GM18526 (cell line): ENCODE data around the gene TRPM3.

Experiments used
- POLR2A ChIP-seq: IDR thresholded peaks from 3 replicates; pipeline ENCODE4 v1.6.1; 2011; ENCODE audit not compliant: insufficient read length; ENCODE audit errors: extremely low read depth

The TRPM3 gene

DNA sequence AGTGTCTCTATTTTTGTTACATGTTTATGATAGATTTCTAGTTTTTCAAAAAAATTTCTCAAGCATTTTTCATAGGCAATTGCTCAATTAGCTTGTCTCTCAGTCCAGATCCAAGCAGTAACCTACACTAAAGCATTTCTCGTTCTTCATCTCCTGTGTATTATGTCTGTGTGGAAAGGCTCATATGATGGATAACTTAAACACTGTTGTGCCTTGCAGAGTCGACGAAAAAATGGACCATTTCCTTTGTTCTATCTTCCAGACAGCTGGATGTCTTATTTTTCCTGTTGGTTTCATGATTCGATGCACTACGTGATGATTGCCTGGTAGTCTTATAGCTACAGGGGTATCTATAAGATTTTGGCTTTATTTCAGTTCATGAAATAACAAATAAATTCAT, 347.8 kb downstream of the TRPM3 start:
- no peak for TF ChIP-seq POLR2A

DNA sequence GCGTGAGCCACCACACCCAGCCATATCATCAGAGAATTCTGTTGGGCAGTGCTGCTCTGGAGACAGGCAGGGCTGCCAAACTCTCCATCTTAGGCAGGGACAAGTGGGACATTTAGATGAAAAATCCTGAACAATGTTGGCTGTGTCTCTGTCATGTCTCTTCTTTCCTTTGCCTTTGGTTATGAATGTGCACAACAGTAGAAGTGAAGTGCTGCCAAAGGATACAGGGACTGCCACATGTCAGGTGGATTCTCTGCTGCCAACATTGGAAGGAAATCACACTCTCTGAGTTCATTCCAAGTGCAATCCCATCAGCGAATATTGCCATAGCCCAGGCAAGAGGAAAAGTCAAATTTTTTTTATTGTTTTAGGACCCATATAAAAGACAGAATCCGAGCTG, 348.8 kb downstream of the TRPM3 start:
- TF ChIP-seq POLR2A: no peak

DNA sequence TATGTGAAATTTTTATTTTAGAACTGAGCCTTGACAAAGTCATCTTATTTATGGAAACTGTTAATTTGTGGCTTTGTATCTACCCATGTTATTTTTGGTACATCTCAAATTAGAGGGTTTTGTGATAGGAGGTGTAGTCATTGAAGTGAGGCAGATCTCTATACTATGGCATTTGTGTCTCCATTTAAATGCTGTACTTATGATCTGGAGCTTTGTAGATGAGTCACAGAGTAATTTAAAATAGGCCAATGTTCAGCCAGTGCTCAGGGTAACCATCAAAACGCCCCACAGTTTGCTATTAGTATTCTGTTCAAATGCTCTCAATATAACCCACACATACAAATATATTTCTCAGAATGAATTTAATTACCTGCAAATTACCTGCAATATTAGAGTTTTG, 355.5 kb downstream of the TRPM3 start:
- no peak for TF ChIP-seq POLR2A

DNA sequence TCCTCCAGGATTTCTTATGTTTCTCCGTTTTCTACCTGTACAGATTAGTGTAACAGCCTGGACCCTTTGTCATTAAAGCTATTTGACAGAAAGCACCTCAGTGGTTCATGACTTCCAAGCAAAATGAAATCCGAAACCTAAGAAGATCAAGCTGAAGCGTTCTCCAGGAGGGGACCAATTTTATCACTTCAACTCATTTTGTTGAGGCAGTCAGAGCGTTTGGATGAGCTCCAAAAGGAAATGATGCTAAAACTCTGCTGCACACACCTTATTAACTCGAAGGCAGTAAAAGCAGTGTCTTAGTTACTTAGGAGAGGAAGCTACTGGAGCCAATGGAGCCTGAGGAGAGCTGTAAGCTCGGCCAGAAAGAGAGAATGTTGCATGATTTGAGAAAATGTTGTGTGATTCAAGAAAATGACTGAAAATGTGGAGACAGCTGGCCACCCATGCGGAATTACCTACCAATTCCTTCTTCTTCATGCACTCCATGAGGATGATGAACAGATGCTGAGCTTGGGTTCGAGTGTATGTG, 360.2 kb downstream of the TRPM3 start:
- no peak for TF ChIP-seq POLR2A

DNA sequence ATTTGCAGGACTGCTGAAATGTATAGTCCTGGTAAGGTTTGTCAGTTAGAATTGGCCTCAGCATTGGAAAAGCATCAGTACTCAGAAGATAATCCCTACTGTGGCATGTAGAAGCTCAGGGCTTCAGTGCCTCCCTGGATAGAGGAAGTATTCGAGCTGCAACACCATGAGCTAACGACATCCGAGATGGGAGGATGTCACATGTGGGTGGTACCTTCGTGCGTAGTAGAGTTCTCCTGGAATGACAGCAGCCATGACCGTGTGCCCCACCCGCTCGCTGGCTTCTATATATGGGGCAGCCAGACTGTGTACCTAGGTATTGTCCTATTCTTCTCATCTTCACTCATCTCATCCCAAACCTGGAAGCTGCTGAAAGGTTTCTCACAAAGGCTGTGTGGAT, 361.2 kb downstream of the TRPM3 start:
- no peak for TF ChIP-seq POLR2A

DNA sequence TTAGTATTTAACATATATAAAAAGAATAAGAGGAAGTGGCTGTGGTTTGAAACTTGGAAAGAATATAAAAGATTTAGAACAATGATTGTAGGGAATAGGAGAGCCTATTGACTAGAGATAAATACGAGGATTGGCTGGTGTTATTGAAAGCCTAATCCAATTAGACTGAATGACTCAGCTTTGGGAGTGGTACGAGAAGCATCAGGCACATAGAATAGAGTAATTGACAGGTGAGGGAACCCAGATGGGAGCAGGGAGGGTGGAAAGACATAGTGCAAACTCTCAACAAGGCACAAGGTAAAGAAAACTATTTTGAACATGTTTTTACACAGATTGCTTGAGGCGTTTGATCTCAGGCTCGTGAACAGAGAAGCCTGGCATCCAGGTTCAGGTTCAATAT, 368.1 kb downstream of the TRPM3 start:
- no peak for TF ChIP-seq POLR2A

DNA sequence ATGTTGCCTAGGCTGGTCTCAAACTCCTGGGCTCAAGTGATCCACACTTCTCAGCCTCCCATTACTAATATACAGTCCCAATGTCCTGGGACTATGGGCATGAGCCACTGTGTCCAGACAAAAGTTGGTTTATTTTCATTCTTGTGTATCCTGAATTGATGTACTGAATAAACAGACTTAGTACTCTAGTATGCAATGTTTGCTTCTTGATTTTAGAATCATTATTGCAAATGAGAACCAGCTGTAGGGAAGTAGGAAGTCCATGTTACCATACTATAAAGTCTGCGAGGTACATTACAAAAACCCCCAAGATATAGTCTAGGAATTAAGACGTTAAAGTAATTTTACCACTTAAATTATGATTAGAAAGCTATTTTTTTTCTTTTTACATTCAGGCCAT, 372.4 kb downstream of the TRPM3 start:
- no peak for TF ChIP-seq POLR2A

DNA sequence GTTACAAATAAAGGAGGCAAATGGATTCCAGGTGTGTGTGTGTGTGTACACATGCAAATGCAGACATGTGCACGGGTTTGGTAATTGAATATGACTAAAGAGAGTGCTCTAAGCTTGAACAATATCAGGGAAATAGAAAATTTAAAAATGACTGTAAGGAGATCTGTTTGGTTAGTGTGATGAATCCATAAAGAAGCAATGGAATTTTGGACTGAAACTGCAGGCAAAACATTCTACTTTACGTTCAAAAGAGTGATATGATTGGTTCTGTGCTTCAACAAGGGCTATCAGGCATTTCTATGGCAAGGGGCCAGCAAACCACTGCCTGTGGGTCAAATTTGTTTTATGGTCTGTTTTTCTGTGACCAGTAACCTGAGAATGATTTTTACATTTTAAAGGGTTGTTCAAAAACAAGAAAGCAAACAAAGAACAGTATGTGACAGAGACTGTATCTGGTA, 374.1 kb downstream of the TRPM3 start:
- no peak for TF ChIP-seq POLR2A

DNA sequence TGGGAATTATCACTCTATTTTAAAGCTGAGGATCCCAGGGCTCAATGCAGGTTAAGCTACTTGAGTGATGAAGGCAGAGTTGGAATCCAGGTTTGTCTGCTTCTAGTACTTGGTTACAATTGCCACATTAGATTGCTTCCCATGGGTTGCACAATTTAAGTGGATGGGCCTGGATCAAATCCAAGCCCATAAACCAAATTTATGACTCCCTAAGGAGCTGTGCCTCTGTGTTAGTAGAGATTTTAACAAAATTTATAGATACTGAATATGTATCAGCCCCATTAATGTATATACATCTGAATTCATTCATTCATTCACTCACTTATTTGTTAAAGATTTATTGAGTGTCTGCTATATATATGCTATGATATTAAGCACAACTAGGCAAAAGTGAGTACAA, 374.7 kb downstream of the TRPM3 start:
- no peak for TF ChIP-seq POLR2A

DNA sequence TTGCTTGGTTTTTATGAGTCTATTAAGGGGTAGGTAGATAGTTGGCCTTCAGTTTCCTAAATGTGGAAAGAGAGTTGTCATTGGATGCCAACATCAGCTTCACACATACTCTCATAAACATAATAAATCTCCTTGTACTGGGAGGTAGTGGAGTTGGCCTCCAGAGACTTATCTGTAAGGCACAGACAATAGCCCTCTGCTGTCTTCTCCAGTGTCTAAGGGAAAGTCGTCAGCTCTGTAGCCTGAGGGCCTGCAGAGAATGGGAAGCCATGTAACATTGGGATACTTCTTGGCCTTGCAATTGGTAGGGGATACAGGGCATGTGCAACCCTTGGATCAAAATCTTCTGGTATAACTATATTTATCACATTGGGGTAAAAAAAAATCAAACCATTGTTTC, 375.1 kb downstream of the TRPM3 start:
- no peak for TF ChIP-seq POLR2A

DNA sequence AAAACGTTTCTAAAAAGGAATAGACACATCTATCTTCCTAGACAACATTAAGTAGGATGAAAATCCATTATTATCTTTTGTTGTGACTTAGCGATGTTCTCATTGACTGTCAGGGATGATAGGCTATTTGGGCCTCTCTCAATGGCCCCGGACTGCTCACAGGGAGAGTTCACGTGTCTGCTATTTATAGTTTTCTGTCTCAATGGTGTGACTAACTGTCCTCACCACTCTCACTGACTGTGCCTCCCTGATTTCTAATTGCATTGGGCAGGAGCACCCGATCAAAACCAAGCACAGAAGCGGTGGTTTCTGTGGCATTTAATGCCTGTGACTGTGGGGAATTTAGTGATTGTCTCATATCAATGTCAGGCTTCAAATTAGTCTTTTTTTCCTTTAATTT, 420.3 kb downstream of the TRPM3 start:
- no peak for TF ChIP-seq POLR2A

DNA sequence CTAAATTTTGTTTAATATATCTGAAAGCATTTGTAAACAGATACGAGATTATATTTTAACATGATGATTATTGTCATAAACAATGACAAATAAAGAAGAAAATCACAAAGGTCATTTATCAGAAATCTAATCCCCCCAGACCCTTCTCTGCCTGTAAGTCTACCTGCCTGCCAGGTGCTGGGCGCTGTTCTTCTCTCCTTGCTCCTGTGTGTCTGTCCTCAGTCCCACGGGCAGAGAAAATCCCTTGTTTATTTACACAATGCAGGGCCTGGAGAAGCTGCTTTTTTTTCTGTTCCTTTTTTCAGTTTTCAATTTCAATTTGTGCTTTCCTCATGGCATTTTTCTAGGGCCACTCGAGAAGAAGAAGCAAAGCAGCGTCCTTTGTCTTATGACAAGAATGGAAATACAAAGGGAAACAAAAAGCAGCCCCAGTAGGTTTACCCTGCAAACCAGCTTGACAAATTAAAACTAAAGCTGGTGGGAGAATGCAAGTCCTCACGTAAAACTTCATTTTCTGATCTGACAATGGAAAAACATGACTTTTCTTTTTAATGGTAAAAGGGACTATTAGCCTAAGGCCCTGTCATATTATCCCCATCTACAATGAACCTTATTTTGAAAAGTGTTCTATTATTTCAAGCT, 424.6 kb downstream of the TRPM3 start:
- no peak for TF ChIP-seq POLR2A

DNA sequence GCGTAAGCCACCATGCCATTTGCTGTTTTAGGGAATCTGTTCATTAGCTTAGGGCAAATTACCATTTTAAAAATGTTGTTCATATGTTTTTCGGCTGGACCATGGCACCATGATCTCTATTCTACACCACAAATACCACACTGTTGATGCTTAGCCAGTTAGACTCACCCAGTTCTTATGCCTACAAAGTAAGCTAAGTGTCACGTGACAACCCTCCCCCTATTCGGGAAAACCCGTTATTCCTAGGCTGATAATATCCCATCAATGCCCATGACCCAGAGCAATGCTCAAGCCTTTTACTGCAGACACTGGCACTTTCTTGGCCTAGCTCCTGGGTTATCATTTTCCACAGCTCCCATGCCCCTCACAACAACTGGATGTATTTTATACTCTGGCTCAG, 426.7 kb downstream of the TRPM3 start:
- no peak for TF ChIP-seq POLR2A

DNA sequence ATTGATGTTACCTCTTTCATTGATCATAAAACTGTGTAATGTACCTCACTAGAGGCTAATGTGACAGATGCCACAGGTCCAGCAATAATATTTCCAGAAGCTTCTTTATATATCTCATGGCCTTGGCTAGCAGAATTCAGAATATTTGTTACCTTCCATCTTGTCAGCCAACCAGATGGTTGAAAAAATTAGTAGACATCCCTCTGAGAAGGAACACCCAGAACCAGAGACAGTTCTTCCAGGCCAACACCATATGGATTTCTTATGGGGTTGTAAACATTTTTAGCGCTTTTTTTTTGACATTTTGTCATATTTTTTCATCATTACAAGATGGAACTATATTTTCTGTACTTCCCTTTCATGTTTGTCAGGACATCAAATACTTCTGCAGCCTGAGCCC, 428.2 kb downstream of the TRPM3 start:
- TF ChIP-seq POLR2A: no peak

DNA sequence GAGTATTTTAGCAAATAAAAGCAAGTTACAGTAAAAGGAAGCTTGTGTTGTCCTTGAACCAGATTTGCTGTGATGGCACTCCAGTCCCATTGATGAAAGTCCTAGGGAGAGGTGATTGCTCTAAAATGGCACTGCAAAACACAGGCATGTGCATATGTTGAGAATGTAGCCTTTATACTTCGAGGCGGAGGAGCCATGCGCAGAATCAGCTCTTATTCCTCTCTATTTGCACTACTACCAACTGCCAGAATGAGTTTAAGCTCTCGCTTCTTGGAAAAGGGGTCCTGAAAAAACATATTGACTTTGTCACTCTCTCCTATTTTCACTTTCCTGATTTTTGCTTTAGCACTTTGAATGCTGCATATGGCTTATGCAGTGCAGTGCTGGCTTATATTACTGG, 429.0 kb downstream of the TRPM3 start:
- no peak for TF ChIP-seq POLR2A

DNA sequence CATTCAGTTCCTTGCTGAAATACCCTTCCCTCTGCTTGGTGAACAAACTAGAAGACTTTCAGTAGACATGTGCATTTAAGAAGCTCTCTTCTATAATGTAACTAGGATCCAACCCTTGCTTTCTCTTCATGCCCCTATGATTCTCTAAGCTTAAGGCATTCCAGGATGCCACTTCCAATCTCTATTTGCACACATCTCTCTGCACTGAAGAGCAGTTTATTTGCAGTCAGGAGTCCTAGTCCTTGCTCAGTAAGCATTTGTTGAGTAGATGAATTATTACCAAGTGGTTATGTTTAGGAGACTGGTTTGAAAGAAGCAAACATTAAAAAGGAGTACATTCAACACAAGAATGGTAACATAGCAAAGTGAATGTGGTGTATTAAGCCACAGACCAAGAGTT, 432.7 kb downstream of the TRPM3 start:
- TF ChIP-seq POLR2A: no peak

DNA sequence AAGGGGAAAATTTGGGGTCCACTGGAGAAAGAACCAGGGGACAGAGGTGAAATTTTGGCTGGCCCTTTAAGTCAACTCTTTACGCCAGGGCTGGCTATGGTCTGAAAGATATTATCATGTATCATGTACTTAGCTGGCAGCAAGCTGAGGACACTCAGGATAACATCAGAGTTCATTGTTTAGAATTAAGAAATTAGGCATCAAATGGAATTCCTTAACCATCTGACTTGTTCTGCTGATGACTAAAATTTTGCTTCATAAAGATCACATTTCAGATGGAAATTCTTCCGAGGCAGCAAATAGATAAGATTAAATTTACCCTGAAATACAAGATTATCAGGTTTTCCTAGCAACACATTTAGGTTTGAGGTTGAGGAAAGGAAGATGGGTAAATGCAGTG, 437.6 kb downstream of the TRPM3 start:
- TF ChIP-seq POLR2A: no peak

DNA sequence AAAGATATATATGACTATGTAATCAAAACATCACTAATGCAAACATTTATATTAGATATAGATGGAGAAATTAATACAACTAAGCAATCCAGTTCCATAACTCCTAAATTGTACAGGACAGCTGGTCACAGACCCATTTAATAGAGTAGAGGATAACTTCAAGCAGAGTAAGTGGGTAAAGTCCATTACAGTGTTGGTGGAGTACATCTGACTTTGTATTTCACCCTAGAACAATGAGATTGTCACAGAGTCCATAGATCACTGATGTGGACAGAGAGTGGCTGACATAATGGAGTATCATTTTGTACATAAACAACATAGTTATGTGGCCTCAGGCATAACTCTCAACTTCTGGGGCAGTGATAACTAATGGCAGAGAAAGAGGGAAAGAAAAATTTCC, 439.1 kb downstream of the TRPM3 start:
- TF ChIP-seq POLR2A: no peak

DNA sequence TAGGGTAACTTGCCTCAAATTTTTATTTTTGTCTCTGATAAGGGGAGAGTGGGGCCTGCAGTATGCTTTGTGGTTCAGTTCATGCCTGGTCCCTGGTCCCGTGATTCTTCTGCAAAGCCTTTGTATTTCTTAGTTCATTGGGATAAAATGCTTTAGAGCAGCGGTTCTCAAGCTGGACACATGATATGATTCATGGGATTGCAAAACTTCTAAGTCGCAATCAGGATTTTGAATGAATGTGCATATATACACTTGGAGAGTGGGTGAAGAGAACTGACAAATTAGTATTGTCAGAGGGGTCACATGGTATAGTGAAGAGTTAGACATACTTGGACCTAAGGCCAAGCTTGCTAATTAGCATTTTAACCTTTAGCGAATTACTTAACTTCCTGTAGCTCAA, 441.6 kb downstream of the TRPM3 start:
- no peak for TF ChIP-seq POLR2A
